Kidney (tissue), 14 donors: ENCODE measurements around the gene EEIG2. TPM values are rescaled to one million over a fixed set of nuclear protein-coding genes. Genes with fewer than 3 reads are reported as not detected.

Source experiments
- DNase-seq, 5 donors: peaks; one replicate each; pipeline ENCODE4 v3.0.0-alpha.2; 2013 to 2020
- FAIRE-seq: peaks from 2 replicates; lab custom pipeline; 2012; peaks lifted over from hg19 to GRCh38; lab: Jason Lieb, UNC
- H3K27ac ChIP-seq, 2 donors: one replicate each; pipeline ENCODE4 v1.7.0; 2013; ENCODE audit warnings: low read depth in 2 of 2, low read length in 2 of 2, inconsistent platforms in 1 of 2
- H3K27me3 ChIP-seq: one replicate; pipeline ENCODE4 v1.7.1; 2013; ENCODE audit warnings: low read length, inconsistent platforms; ENCODE audit not compliant: control insufficient read depth, insufficient read depth
- H3K36me3 ChIP-seq, 3 donors: one replicate each; pipeline versions ENCODE4 v1.7.0 to v1.7.1; 2013; ENCODE audit warnings: low read length in 3 of 3, control low read depth in 1 of 3, inconsistent platforms in 1 of 3; ENCODE audit not compliant: insufficient read depth in 3 of 3, control insufficient read depth in 2 of 3
- H3K4me1 ChIP-seq, 3 donors: one replicate each; pipeline versions ENCODE4 v1.7.0 to v1.7.1; 2013; ENCODE audit warnings: low read length in 3 of 3, inconsistent platforms in 1 of 3, low read depth in 1 of 3; ENCODE audit not compliant: control insufficient read depth in 2 of 3, insufficient read depth in 2 of 3
- H3K4me3 ChIP-seq, 3 donors: one replicate each; pipeline versions ENCODE4 v1.7.0 to v1.8.1; 2013; ENCODE audit warnings: low read length in 3 of 3, control low read depth in 1 of 3, inconsistent platforms in 1 of 3
- H3K9ac ChIP-seq, 3 donors: one replicate each; pipeline versions ENCODE4 v1.7.0 to v1.7.1; 2013; ENCODE audit warnings: low read length in 3 of 3, control low read depth in 1 of 3, inconsistent platforms in 1 of 3
- H3K9me3 ChIP-seq, 3 donors: one replicate each; pipeline versions ENCODE4 v1.7.0 to v1.7.1; 2013; ENCODE audit warnings: low read length in 3 of 3, control low read depth in 1 of 3, inconsistent platforms in 1 of 3; ENCODE audit not compliant: control insufficient read depth in 2 of 3, insufficient read depth in 1 of 3
- CTCF ChIP-seq: IDR thresholded peaks from 3 replicates; pipeline ENCODE4 v1.5.1; 2012; ENCODE audit warnings: mild to moderate bottlenecking, moderate library complexity, borderline replicate concordance; ENCODE audit not compliant: insufficient read depth; ENCODE audit errors: extremely low read depth
- intact Hi-C: fragments of 100-400 bp; cut with DNase I; formaldehyde crosslinking; loops from one replicate; pipeline ENCODE4 v1.11.1; 2022
- polyA plus RNA-seq: library from polyadenylated mRNA; stranded (reverse); fragments of 350-450 nt; fragmentation: Illumina TruSeq; extraction: RNeasy Lipid Tissue Mini Kit (QIAGEN cat#74804); gene quantifications from one replicate; pipeline ENCODE4 v1.2.3, GENCODE V29; 2014; ENCODE audit warnings: low read depth, low replicate concordance; ENCODE audit not compliant: insufficient read depth
- total RNA-seq: library from RNA; stranded (reverse); fragmentation: NEBNext Ultra II Directional; extraction: Animal tissue kit (Norgen Biotek cat#: 25700); gene quantifications from one replicate; pipeline ENCODE4 v1.2.1, GENCODE V29; 2021
- donor health status: control.
- donor health status: control.
- donor health status: control.
- donor health status: control.
- donor health status: control.
- donor health status: DM: yes; HTN: yes; CAD: no.
- donor health status: Normal renal cell carcinoma (clear cell type).

Gene EEIG2
- total and polyA plus RNA-seq, 2 donors from 2014 or later, result 1.7 to 8.3 TPM

GRCh38 chr1:108551137-108551862, 8.6 kb upstream of the EEIG2 start:
- H3K27ac ChIP-seq, result no peak overlapping the region

GRCh38 chr1:108553905-108554304, 6.0 kb upstream of the EEIG2 start:
- no peak for FAIRE-seq
- intact Hi-C loops, result no loop called here

More at GRCh38 chr1:108551137-108551862, 8.6 kb upstream of the EEIG2 start:
- TF ChIP-seq CTCF, result no peak
- no peaks in the 10 kb centered on the region for H3K36me3 ChIP-seq
- no peak overlapping the region for H3K9ac ChIP-seq
- H3K4me3 ChIP-seq, result no peak overlapping the region
- H3K27me3 ChIP-seq, result no peaks in the 10 kb centered on the region
- H3K4me1 ChIP-seq, result no peaks in the 10 kb centered on the region
- no peaks in the 10 kb centered on the region for H3K9me3 ChIP-seq
- DNase-seq, result no peak
- intact Hi-C loops, result no loop called here
- FAIRE-seq, result no peak

GRCh38 chr1:108554682-108555427, 5.0 kb upstream of the EEIG2 start:
- FAIRE-seq (no peak), DNase-seq (no peak)
- Histone ChIP-seq H3K4me1 (no peaks in the 10 kb centered on the region), H3K9me3 (no peaks in the 10 kb centered on the region), H3K27me3 (no peaks in the 10 kb centered on the region), H3K36me3 (no peaks in the 10 kb centered on the region), H3K4me3 (no peak overlapping the region), H3K9ac (no peak overlapping the region), H3K27ac (no peak overlapping the region)
- intact Hi-C loops, result no loop called here
- no peak for TF ChIP-seq CTCF

More at GRCh38 chr1:108553905-108554304, 6.0 kb upstream of the EEIG2 start:
- H3K27ac ChIP-seq, result no peak overlapping the region
- H3K4me1 ChIP-seq, result no peaks in the 10 kb centered on the region
- H3K27me3 ChIP-seq, result no peaks in the 10 kb centered on the region
- no peak overlapping the region for H3K9ac ChIP-seq
- H3K4me3 ChIP-seq, result no peak overlapping the region
- H3K36me3 ChIP-seq, result no peaks in the 10 kb centered on the region
- no peak for TF ChIP-seq CTCF
- DNase-seq, result no peak
- no peaks in the 10 kb centered on the region for H3K9me3 ChIP-seq
